SU-DHL-6 (cell line): ENCODE data around the gene MBD3L5.
"Not testable (repeated sequence)": the region's sequence is repeated elsewhere in the genome, so short reads cannot be mapped to it uniquely, and the experiment has no call there.

Experiments used
- CTCF ChIP-seq: fragments of 200-600 bp; sonication (generic); IDR thresholded peaks from one replicate; pipeline ENCODE4 v1.5.1; 2017; ENCODE audit warnings: antibody characterized with exemption, mild to moderate bottlenecking, low read length, moderate library complexity; ENCODE audit not compliant: insufficient read depth, poor library complexity, severe bottlenecking
- EZH2phosphoT487 ChIP-seq: fragments of 200-600 bp; sonication (generic), shearing (Covaris generic); conservative IDR thresholded peaks from 2 replicates; pipeline ENCODE4 v1.6.1; 2018; ENCODE audit warnings: mild to moderate bottlenecking, antibody characterized with exemption, low read length, moderate library complexity, mixed read lengths

GRCh38 chr19:7030278-7030677 lies at the start of gene MBD3L5:
- not testable (repeated sequence) for TF ChIP-seq EZH2phosphoT487, CTCF
